ENCODE results near the gene IL17RA.

- TF ChIP-seq CTCF (IDR thresholded peaks at IDR 0.05; ENCODE audit: poor library complexity) (no peak), EZH2 (IDR thresholded peaks at IDR 0.05; ENCODE audit: borderline replicate concordance) (no peak), EZH2phosphoT487 (IDR thresholded peaks at IDR 0.05; ENCODE audit: low read depth, severe bottlenecking, unreplicated experiment) (no peak)
Measured at GRCh38 chr22:17091851-17092250, 7.1 kb downstream of the IL17RA start.

Measured in hepatocyte (in vitro differentiated cells).